ENCODE results near the gene CNIH4.
A peak's percentile ranks its signal among the peaks of the same experiment; 100 is the strongest.

Gene CNIH4

DNA sequence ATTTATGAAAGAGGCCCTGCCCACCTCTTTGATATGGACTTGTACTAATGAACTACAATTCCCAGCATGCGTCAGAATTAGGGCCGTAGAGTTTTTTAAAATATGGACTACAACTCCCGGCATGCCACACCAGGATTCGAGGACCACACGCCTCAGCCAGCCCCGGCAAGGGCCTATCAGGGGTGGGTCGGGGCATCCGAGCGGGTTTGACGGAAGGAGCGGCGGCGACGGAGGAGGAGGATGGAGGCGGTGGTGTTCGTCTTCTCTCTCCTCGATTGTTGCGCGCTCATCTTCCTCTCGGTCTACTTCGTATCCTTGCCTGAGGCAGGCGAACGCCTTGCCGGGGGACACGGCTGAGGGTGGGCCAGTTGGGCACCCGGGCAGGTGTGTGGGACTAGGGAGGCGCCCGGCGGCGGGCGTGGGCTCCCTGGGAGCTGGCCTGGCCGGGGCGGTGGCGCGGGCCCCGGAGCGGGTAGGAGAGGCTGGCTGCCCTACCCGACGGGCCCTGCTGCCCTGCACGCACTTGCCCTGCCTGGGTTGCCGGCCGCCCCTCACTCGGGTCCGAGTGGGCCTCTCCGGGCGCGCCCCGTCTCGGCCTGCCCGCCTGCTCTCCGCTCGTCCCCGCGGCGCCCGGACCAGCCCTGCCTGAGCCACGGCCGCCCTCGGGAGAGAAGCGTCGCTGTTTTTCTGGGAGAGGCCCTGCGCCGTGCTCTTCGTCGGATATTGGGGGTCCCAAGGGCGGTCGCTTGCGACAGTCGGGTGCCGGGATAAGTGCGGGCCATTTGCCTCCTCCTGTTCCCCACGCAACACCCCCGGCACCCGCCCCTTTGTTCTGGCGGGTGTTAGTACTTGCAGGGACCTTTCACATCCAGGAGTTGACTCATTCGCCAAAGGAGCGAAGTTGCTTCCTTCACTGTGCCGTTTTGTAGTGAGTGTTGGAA lies at the start of gene CNIH4 (continued):
- TF ChIP-seq ZNF266 (tag by site-specific recombination; IDR thresholded peaks at IDR 0.05; ENCODE audit: low read depth) (no peak), ZNF707 (tag by site-specific recombination; IDR thresholded peaks at IDR 0.05) (no peak), ZBTB21 (tag by site-specific recombination; IDR thresholded peaks at IDR 0.05) (0 out of 2 replicates have a peak, but pooled peaks have one; percentile 25), ZNF549 (tag by site-specific recombination; IDR thresholded peaks at IDR 0.05) (peak; percentile 69), SCRT1 (tag by site-specific recombination; IDR thresholded peaks at IDR 0.05; ENCODE audit: borderline replicate concordance) (no peak), ZBTB20 (tag by site-specific recombination; IDR thresholded peaks at IDR 0.05) (peak; percentile 100), ZNF184 (tag by site-specific recombination; IDR thresholded peaks at IDR 0.05) (peak; percentile 28; the same call in 1 of the 2 replicates), ZSCAN16 (tag by site-specific recombination; IDR thresholded peaks at IDR 0.05) (peak; percentile 23; the same call in 1 of the 2 replicates), ZNF514 (tag by site-specific recombination; IDR thresholded peaks at IDR 0.05) (no peak), ZNF248 (tag by site-specific recombination; IDR thresholded peaks at IDR 0.05) (no peak), ZNF548 (tag by site-specific recombination; IDR thresholded peaks at IDR 0.05) (no peak), ZNF155 (tag by site-specific recombination; IDR thresholded peaks at IDR 0.05) (no peak), KLF7 (tag by site-specific recombination; IDR thresholded peaks at IDR 0.05; ENCODE audit: borderline replicate concordance) (peak; percentile 49; the same call in 1 of the 2 replicates), ZNF132 (tag by site-specific recombination; IDR thresholded peaks at IDR 0.05; ENCODE audit: borderline replicate concordance) (no peak), HOXA7 (CRISPR knock-in tag; IDR thresholded peaks at IDR 0.05; ENCODE audit: borderline replicate concordance) (no peak), ZNF830 (tag by site-specific recombination; IDR thresholded peaks at IDR 0.05; ENCODE audit: low read depth) (no peak), ZNF777 (tag by site-specific recombination; IDR thresholded peaks at IDR 0.05; ENCODE audit: borderline replicate concordance) (no peak), ZSCAN30 (tag by site-specific recombination; IDR thresholded peaks at IDR 0.05) (peak; percentile 74), HOXC10 (CRISPR knock-in tag; IDR thresholded peaks at IDR 0.05) (no peak; the same call in 1 of the 2 replicates), ZNF776 (tag by site-specific recombination; IDR thresholded peaks at IDR 0.05; ENCODE audit: borderline replicate concordance) (no peak), ZNF626 (tag by site-specific recombination; IDR thresholded peaks at IDR 0.05) (no peak; the same call in 1 of the 2 replicates)
- TF ChIP-seq, protein P1, sequence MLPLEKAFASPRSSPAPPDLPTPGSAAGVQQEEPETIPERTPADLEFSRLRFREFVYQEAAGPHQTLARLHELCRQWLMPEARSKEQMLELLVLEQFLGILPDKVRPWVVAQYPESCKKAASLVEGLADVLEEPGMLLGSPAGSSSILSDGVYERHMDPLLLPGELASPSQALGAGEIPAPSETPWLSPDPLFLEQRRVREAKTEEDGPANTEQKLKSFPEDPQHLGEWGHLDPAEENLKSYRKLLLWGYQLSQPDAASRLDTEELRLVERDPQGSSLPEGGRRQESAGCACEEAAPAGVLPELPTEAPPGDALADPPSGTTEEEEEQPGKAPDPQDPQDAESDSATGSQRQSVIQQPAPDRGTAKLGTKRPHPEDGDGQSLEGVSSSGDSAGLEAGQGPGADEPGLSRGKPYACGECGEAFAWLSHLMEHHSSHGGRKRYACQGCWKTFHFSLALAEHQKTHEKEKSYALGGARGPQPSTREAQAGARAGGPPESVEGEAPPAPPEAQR (tag by site-specific recombination; IDR thresholded peaks at IDR 0.05), result no peak
- TF ChIP-seq, protein P2, sequence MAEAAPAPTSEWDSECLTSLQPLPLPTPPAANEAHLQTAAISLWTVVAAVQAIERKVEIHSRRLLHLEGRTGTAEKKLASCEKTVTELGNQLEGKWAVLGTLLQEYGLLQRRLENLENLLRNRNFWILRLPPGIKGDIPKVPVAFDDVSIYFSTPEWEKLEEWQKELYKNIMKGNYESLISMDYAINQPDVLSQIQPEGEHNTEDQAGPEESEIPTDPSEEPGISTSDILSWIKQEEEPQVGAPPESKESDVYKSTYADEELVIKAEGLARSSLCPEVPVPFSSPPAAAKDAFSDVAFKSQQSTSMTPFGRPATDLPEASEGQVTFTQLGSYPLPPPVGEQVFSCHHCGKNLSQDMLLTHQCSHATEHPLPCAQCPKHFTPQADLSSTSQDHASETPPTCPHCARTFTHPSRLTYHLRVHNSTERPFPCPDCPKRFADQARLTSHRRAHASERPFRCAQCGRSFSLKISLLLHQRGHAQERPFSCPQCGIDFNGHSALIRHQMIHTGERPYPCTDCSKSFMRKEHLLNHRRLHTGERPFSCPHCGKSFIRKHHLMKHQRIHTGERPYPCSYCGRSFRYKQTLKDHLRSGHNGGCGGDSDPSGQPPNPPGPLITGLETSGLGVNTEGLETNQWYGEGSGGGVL (tag by site-specific recombination; IDR thresholded peaks at IDR 0.05), result peak; percentile 64; the same call in 1 of the 2 replicates
- TF ChIP-seq, protein P3, sequence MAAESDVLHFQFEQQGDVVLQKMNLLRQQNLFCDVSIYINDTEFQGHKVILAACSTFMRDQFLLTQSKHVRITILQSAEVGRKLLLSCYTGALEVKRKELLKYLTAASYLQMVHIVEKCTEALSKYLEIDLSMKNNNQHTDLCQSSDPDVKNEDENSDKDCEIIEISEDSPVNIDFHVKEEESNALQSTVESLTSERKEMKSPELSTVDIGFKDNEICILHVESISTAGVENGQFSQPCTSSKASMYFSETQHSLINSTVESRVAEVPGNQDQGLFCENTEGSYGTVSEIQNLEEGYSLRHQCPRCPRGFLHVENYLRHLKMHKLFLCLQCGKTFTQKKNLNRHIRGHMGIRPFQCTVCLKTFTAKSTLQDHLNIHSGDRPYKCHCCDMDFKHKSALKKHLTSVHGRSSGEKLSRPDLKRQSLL (tag by site-specific recombination; IDR thresholded peaks at IDR 0.05), result no peak
- TF ChIP-seq, protein P4, sequence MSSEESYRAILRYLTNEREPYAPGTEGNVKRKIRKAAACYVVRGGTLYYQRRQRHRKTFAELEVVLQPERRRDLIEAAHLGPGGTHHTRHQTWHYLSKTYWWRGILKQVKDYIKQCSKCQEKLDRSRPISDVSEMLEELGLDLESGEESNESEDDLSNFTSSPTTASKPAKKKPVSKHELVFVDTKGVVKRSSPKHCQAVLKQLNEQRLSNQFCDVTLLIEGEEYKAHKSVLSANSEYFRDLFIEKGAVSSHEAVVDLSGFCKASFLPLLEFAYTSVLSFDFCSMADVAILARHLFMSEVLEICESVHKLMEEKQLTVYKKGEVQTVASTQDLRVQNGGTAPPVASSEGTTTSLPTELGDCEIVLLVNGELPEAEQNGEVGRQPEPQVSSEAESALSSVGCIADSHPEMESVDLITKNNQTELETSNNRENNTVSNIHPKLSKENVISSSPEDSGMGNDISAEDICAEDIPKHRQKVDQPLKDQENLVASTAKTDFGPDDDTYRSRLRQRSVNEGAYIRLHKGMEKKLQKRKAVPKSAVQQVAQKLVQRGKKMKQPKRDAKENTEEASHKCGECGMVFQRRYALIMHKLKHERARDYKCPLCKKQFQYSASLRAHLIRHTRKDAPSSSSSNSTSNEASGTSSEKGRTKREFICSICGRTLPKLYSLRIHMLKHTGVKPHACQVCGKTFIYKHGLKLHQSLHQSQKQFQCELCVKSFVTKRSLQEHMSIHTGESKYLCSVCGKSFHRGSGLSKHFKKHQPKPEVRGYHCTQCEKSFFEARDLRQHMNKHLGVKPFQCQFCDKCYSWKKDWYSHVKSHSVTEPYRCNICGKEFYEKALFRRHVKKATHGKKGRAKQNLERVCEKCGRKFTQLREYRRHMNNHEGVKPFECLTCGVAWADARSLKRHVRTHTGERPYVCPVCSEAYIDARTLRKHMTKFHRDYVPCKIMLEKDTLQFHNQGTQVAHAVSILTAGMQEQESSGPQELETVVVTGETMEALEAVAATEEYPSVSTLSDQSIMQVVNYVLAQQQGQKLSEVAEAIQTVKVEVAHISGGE (tag by site-specific recombination; conservative IDR thresholded peaks at IDR 0.05; ENCODE audit: low read depth), result peak; percentile 81
- TF ChIP-seq, protein P5, sequence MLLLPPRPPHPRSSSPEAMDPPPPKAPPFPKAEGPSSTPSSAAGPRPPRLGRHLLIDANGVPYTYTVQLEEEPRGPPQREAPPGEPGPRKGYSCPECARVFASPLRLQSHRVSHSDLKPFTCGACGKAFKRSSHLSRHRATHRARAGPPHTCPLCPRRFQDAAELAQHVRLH (tag by site-specific recombination; IDR thresholded peaks at IDR 0.05), result 0 out of 2 replicates have a peak, but pooled peaks have one; percentile 43
- TF ChIP-seq, protein P6, sequence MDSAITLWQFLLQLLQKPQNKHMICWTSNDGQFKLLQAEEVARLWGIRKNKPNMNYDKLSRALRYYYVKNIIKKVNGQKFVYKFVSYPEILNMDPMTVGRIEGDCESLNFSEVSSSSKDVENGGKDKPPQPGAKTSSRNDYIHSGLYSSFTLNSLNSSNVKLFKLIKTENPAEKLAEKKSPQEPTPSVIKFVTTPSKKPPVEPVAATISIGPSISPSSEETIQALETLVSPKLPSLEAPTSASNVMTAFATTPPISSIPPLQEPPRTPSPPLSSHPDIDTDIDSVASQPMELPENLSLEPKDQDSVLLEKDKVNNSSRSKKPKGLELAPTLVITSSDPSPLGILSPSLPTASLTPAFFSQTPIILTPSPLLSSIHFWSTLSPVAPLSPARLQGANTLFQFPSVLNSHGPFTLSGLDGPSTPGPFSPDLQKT (IDR thresholded peaks at IDR 0.05; ENCODE audit: borderline replicate concordance, low read depth, low read length), result no peak

Measured in HEK293 (cell line).